GM19468 (cell line): ENCODE results near the gene SYP.
"Not testable (repeated sequence)": the region's sequence is repeated elsewhere in the genome, so short reads cannot be mapped to it uniquely, and the experiment has no call there.

Experiments
- ATAC-seq: cut with Tn5 transposase; IDR thresholded peaks from one replicate; pipeline ENCODE4 v1.9.1; 2021; ENCODE audit warnings: mild to moderate bottlenecking, moderate library complexity, moderate number of reproducible peaks; ENCODE audit not compliant: unreplicated experiment; ENCODE audit errors: extremely low read depth

The SYP gene

DNA sequence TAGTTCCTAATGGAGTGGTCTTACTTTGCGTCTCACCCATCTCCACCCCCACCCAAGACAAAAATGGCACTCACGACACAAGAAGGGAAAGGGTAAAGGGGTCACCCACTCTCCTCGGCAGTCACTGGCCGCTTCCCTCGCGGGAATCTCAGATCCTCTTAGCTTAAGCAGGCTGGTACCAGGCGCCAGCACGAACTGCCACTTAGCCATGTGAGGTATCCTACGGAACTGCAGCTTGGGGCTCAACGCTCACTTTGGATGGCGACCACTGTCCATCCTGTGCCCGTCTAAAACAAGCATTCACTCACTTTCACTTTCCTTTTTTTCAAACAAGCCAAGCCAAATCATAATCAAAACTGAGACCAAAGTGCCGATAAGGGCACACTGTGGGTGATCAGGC is 52.1 kb downstream of the SYP start:
- ATAC-seq = no peak

- ATAC-seq = no peak
These were observed 52.7 kb downstream of the SYP start for GRCh38 chrX:49147282-49147681.

- ATAC-seq = not testable (repeated sequence)
These were observed 56.8 kb downstream of the SYP start for GRCh38 chrX:49143154-49143553.

DNA sequence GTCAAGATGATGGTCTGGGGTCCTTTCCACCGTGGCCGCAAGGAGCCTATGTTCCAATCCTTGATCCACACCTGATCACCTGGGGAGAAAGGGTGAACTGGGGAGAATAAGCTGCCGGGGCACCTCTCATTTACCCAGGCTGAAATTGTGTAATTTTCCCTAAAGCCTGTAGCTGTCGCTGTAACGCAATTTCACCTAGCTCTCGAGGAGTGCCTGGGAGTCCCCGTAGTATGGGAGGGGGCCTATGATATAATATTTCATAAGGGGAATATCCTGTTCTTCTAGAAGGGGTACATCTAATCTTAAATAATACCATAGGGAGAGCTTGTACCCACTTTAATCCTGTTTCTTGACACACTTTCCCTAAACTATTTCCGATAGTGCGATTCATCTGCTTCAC is 57.7 kb downstream of the SYP start:
- not testable (repeated sequence) for ATAC-seq

GRCh38 chrX:49139713-49140112 is 60.3 kb downstream of the SYP start:
- no peak for ATAC-seq
